Measurements from ENCODE around the gene KIAA1586. TPM values are rescaled to one million over a fixed set of nuclear protein-coding genes. Genes with fewer than 3 reads are reported as not detected.
A peak's percentile ranks its signal among the peaks of the same experiment; 100 is the strongest.
"Not testable (repeated sequence)": the region's sequence is repeated elsewhere in the genome, so short reads cannot be mapped to it uniquely, and the experiment has no call there.

KIAA1586 gene
- total RNA-seq, 4 donors from 2014 or later: 2.2 to 5.1 (median 3.5) TPM

DNA sequence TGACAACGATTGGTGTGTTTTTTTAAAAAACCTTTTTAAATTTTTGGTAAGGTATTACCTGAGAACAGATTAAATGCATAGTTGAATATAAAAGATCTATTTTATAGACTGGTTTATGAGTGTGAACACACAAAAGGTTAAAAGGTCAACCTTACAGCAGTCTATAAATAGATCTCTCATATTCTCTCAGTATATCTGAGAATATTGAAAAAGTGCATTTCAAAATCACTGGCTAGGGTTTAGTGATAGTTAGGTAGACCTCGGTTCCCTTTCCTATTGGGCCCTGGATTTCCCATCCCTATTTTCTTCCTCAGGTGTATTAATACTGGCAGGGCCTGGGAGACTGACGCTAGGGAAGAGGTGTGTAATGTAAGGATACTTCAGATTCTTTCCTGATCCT lies 42.8 kb downstream of the KIAA1586 start:
- H3K4me3 ChIP-seq (ENCODE audit: low read depth, poor library complexity, severe bottlenecking): no peak overlapping the region
- TF ChIP-seq, protein P1, sequence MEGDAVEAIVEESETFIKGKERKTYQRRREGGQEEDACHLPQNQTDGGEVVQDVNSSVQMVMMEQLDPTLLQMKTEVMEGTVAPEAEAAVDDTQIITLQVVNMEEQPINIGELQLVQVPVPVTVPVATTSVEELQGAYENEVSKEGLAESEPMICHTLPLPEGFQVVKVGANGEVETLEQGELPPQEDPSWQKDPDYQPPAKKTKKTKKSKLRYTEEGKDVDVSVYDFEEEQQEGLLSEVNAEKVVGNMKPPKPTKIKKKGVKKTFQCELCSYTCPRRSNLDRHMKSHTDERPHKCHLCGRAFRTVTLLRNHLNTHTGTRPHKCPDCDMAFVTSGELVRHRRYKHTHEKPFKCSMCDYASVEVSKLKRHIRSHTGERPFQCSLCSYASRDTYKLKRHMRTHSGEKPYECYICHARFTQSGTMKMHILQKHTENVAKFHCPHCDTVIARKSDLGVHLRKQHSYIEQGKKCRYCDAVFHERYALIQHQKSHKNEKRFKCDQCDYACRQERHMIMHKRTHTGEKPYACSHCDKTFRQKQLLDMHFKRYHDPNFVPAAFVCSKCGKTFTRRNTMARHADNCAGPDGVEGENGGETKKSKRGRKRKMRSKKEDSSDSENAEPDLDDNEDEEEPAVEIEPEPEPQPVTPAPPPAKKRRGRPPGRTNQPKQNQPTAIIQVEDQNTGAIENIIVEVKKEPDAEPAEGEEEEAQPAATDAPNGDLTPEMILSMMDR (IDR thresholded peaks at IDR 0.05): no peak
- no peak for TF ChIP-seq POLR2A (IDR thresholded peaks at IDR 0.05)
- no peak for DNase-seq (ENCODE audit: low spot score in 2 of 2)
- 64 to 68% methylated on average over 3 of the region's 3 CpGs for WGBS, 2 donors
- intact Hi-C loops (cut with DNase I; ENCODE audit: low total_unique reads): no loop called here

DNA sequence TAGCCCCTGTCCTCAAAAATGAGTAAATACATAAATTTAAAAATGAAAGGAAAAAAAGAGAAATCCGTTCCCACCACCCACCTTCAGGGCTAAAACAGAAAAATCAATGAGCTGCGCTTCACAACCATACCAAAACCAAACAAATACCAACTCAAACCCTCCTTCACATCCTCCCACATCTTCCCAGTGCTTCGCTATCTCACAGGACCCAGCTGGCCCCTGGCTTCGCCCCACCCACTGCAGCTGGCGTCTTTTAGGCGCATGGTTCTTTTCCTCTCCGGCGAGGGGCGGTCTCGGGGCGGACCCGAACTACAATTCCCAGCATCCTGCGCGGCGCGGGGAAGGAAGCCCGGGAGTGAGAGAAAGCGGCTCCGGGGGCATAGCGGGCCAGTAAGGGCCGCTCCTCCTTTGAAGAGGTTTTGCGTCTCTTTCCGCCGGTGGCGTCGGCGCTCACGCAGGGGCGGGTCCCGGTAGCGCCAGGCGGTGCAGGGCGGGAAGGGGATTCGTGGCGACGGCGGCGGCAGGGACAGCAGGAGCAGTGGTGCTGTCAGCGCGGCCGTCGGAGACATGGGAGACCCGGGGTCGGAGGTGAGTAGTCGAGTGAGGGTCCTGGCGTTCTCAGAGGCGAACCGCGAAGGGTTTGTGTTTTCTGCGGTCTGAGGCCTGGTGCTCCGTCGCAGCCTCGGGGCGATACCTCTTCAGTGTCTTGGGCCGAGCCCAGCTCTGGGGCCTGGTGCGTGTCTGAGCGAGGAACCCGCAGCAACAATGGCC lies 43.4 kb downstream of the KIAA1586 start, which contains the start of gene ZNF451:
Gene ZNF451 (plus strand): TSS at position 502 of the 771 bp plus-strand sequence. CDS start 66 bp downstream, at position 568.
- peak within 1 kb of the TSS; percentile 20 for H3K4me3 ChIP-seq (ENCODE audit: low read depth, poor library complexity, severe bottlenecking)
- intact Hi-C loops (cut with DNase I; ENCODE audit: low total_unique reads): no loop called here
- peak; percentile 97 to 100 for DNase-seq (ENCODE audit: low spot score in 2 of 2)
- 0 to 1% methylated on average over 30 to 45 of the region's 58 CpGs for WGBS, 2 donors
- TF ChIP-seq POLR2A (IDR thresholded peaks at IDR 0.05): peak in 1 of 2 donors; percentile 32
- TF ChIP-seq, protein P1 (IDR thresholded peaks at IDR 0.05): no peak

DNA sequence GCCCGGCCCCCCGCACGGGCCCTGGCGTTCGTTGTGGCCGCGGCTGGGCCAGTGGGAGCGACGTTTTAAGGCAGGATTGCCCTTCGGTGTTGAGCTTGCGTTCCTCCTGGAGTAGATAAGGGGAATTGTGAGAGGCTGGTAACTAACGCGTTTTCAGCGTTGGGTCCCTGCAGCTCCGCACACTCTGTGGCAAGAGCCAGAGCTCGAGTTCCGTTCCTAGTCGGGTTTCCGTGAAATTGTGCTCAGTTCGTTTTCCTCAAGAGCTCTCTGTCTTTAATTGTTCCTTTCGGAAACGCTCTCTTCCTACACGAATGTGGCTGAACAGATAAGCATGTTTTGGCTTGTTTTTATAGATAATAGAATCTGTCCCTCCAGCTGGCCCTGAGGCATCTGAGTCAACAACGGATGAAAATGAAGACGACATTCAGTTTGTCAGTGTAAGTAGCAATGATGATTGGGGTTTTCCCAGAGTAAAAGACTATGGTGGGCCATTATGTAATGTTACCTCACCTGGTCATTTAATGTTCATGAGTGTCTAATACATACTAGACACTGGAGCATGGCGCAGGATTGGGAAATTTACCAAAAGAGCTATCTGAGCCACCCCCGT lies 44.1 kb downstream of the KIAA1586 start:
- DNase-seq (ENCODE audit: low spot score in 2 of 2); H3K4me3 ChIP-seq (ENCODE audit: low read depth, poor library complexity, severe bottlenecking); intact Hi-C loops (cut with DNase I; ENCODE audit: low total_unique reads): not testable (repeated sequence)
- no CpG with 5 or more reads among the region's 27 CpGs for WGBS, 2 donors

DNA sequence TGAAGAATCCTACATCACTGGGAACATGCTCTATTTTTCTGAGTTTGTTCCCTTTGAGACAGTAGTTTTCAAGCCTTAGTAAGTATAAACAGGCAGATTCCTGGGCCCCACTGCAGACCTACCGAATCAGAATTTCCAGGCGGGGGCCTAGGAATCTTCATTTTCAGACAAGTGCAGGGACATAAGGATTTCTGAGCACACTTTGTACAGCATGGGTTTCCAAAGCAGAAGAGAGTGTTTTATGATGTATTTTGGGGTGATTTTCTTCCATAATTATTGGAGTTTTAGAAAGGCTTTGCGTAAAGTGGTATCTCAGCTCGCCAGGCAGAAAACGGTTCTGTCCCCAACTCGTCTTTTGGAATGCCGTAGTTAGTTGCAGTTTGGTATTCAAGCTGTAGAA lies 44.9 kb downstream of the KIAA1586 start:
- not testable (repeated sequence) for H3K4me3 ChIP-seq (ENCODE audit: low read depth, poor library complexity, severe bottlenecking)
- 88 to 92% methylated on average over 7 of the region's 7 CpGs for WGBS, 2 donors

DNA sequence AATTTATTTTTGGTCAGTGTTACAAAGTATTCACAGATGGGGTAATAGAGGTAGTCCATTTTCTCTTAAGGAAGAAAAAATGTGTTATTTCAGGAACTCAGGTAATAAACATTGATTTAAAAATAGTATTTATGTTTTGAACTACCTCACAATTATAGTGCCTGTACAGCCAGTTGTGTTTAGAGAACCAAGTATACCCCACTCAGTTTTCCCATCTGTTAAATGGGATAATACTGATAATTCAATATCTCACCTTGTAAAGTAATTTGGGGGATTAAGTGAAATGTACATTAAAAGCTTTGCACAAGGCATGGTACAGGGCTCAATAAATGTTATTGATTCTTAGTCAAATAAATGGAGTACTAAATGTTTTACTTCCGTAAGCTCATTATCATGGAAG lies 48.2 kb downstream of the KIAA1586 start:
- TF ChIP-seq POLR2A (IDR thresholded peaks at IDR 0.05): no peak
- TF ChIP-seq, protein P1 (IDR thresholded peaks at IDR 0.05): no peak
- 100% methylated on average over 1 of the region's 1 CpG for WGBS, 2 donors
- H3K4me3 ChIP-seq (ENCODE audit: low read depth, poor library complexity, severe bottlenecking): no peak overlapping the region
- DNase-seq (ENCODE audit: low spot score in 2 of 2): no peak
- intact Hi-C loops (cut with DNase I; ENCODE audit: low total_unique reads): no loop called here

More for the DNA sequence above, 44.9 kb downstream of the KIAA1586 start:
- intact Hi-C loops (cut with DNase I; ENCODE audit: low total_unique reads); DNase-seq (ENCODE audit: low spot score in 2 of 2): not testable (repeated sequence)

DNA sequence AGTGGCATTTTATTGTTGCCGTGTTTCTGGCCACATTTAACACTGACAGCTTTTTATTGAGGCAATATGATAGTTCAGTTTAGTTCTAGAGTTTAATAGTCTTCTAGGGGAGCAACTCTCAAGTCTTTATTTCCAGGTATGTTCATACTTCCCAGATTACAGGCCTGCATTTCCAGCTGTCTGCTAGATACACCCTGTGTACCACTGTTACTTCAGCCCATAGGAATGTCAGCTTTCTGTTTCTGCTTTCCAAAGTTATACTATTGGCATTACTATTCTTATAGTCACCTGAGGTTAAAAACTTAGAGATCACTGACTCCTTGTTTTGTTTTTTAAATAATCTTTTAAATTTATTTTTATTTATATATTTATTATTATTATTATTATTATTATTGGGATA lies 51.1 kb downstream of the KIAA1586 start:
- 59 to 76% methylated on average over 1 of the region's 1 CpG for WGBS, 2 donors
- H3K4me3 ChIP-seq (ENCODE audit: low read depth, poor library complexity, severe bottlenecking): no peak overlapping the region
- DNase-seq (ENCODE audit: low spot score in 2 of 2): no peak
- TF ChIP-seq, protein P1 (IDR thresholded peaks at IDR 0.05): no peak
- no peak for TF ChIP-seq POLR2A (IDR thresholded peaks at IDR 0.05)
- intact Hi-C loops (cut with DNase I; ENCODE audit: low total_unique reads): no loop called here
